SKM-1 (cell line): ENCODE measurements around the gene PPP1R37.

ENCODE experiments used
- DNase-seq: peaks from one replicate; lab custom pipeline; 2025; ENCODE audit not compliant: unreplicated experiment; lab: John Stamatoyannopoulos, UW

The PPP1R37 gene

GRCh38 chr19:45191375-45191774, 98.4 kb downstream of the PPP1R37 start:
- no peak for DNase-seq

GRCh38 chr19:45195764-45196163, 102.8 kb downstream of the PPP1R37 start:
- no peak for DNase-seq
